ENCODE results near the gene CXCL1.

DNA sequence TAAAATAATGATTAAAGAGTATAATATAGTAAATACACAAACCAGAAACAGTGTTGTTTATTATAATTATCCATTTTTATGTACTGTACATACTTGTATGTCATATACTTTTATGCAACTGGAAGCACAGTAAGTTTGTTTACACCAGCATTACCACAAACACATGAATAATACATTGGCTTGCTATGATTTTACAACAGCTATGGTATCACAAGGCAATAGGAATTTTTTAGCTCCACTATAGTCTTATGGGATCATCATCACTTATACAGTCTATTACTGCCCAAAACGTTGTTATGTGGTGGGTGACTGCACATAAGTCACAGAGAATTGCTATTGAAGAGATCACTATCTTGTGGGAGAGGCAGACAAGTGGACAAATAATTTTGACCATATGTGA lies 17.9 kb upstream of the CXCL1 start:
- TF ChIP-seq POLR2AphosphoS5 (IDR thresholded peaks at IDR 0.05; ENCODE audit: borderline replicate concordance, low read depth, low read length) (no peak), EZH2 (IDR thresholded peaks at IDR 0.05) (no peak), FOXP2 (optimal IDR thresholded peaks at IDR 0.05; ENCODE audit: control extremely low read depth, extremely low read length, insufficient read depth) (no peak)
